Measurements from ENCODE around the gene LRRC75A. TPM values are rescaled to one million over a fixed set of nuclear protein-coding genes. Genes with fewer than 3 reads are reported as not detected.

The LRRC75A gene
- total RNA-seq, 2 experiments from 2014 or later: 1.1 to 1.2 TPM

GRCh38 chr17:16467886-16468285 lies 24.1 kb downstream of the LRRC75A start:
- H3K36me3 Mint-ChIP-seq (ENCODE audit: low read depth): peaks cover 7% of the 10 kb centered on the region
- ChIA-PET POLR2A (no interaction called here), CTCF (interaction anchor here (1.4 kb wide), 1 partner anchor 17 kb away, joined by 3 read pairs; no protein-coding TSS in a partner anchor)

DNA sequence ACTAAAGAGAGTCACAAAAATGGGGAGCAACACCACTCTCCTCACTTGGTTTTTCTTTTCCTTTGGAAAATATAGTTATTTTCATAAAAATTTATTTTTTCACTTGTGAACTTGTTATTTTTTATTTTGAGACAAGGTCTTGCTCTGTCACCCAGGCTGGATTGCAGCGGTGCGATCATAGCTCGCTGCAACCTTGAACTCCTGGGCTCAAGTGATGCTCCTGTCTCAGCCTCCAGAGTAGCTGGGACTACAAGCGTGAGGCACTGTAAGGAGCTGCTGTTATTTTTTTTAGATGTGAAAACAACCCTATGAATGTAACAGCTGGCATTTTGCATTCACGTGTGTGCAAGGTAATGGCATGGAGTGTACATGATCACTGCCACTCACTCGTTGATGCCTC lies 24.9 kb downstream of the LRRC75A start:
- no peaks in the 10 kb centered on the region for H3K9me3 Mint-ChIP-seq (ENCODE audit: low read depth)
- intact Hi-C loops (cut with DNase I, micrococcal nuclease): no loop called here
- DNase-seq (no peak), ATAC-seq (no peak)
- no peaks in the 10 kb centered on the region for H3K4me1 Mint-ChIP-seq
- no peak overlapping the region for H3K27ac Mint-ChIP-seq
- peaks cover 9% of the 10 kb centered on the region for H3K36me3 Mint-ChIP-seq (ENCODE audit: low read depth)
- POLR2A ChIA-PET: no interaction called here
- CTCF ChIA-PET: interaction anchor here (1.4 kb wide), 1 partner anchor 16 kb away, joined by 3 read pairs; no protein-coding TSS in a partner anchor
- H3K27me3 Mint-ChIP-seq: no peaks in the 10 kb centered on the region
- H3K4me3 Mint-ChIP-seq: no peak overlapping the region

More at GRCh38 chr17:16467886-16468285, 24.1 kb downstream of the LRRC75A start:
- intact Hi-C loops (cut with DNase I, micrococcal nuclease): no loop called here
- Mint-ChIP-seq H3K4me3 (no peak overlapping the region), H3K4me1 (no peaks in the 10 kb centered on the region), H3K27ac (no peak overlapping the region), H3K9me3 (ENCODE audit: low read depth) (no peaks in the 10 kb centered on the region), H3K27me3 (no peaks in the 10 kb centered on the region)
- DNase-seq (no peak), ATAC-seq (no peak)

GRCh38 chr17:16466407-16466806 lies 25.6 kb downstream of the LRRC75A start:
- ChIA-PET POLR2A (no interaction called here), CTCF (no interaction called here)
- H3K27me3 Mint-ChIP-seq: no peaks in the 10 kb centered on the region
- no peak overlapping the region for H3K4me3 Mint-ChIP-seq
- no peak overlapping the region for H3K27ac Mint-ChIP-seq
- peaks cover 8% of the 10 kb centered on the region for H3K36me3 Mint-ChIP-seq (ENCODE audit: low read depth)
- intact Hi-C loops (cut with DNase I, micrococcal nuclease): no loop called here
- H3K9me3 Mint-ChIP-seq (ENCODE audit: low read depth): no peaks in the 10 kb centered on the region
- ATAC-seq (no peak), DNase-seq (no peak)
- H3K4me1 Mint-ChIP-seq: no peaks in the 10 kb centered on the region

GRCh38 chr17:16465861-16466338 lies 26.1 kb downstream of the LRRC75A start:
- Mint-ChIP-seq H3K27ac (no peak overlapping the region), H3K27me3 (no peaks in the 10 kb centered on the region), H3K4me3 (no peak overlapping the region), H3K36me3 (ENCODE audit: low read depth) (peaks cover 10% of the 10 kb centered on the region), H3K4me1 (no peaks in the 10 kb centered on the region), H3K9me3 (ENCODE audit: low read depth) (no peaks in the 10 kb centered on the region)
- intact Hi-C loops (cut with DNase I, micrococcal nuclease): no loop called here
- POLR2A ChIA-PET: no interaction called here
- peak; percentile 33 for ATAC-seq
- CTCF ChIA-PET: no interaction called here
- no peak for DNase-seq

GRCh38 chr17:16465052-16465312 lies 27.0 kb downstream of the LRRC75A start:
- no peaks in the 10 kb centered on the region for H3K9me3 Mint-ChIP-seq (ENCODE audit: low read depth)
- ChIA-PET CTCF (no interaction called here), POLR2A (no interaction called here)
- no peak overlapping the region for H3K4me3 Mint-ChIP-seq
- peaks cover 11% of the 10 kb centered on the region for H3K36me3 Mint-ChIP-seq (ENCODE audit: low read depth)
- no peaks in the 10 kb centered on the region for H3K4me1 Mint-ChIP-seq
- H3K27me3 Mint-ChIP-seq: no peaks in the 10 kb centered on the region
- DNase-seq (no peak), ATAC-seq (no peak)
- H3K27ac Mint-ChIP-seq: no peak overlapping the region
- intact Hi-C loops (cut with DNase I, micrococcal nuclease): no loop called here

- Mint-ChIP-seq H3K4me3 (no peak overlapping the region), H3K27me3 (no peaks in the 10 kb centered on the region), H3K36me3 (ENCODE audit: low read depth) (peaks cover 13% of the 10 kb centered on the region), H3K27ac (no peak overlapping the region), H3K4me1 (no peaks in the 10 kb centered on the region), H3K9me3 (ENCODE audit: low read depth) (no peaks in the 10 kb centered on the region)
- POLR2A ChIA-PET: no interaction called here
- CTCF ChIA-PET: interaction anchor here (0.5 kb wide), 1 partner anchor 54 kb away, joined by 3 read pairs; no protein-coding TSS in a partner anchor
- DNase-seq: no peak
- no peak for ATAC-seq
- intact Hi-C loops (cut with DNase I, micrococcal nuclease): no loop called here
Measured at GRCh38 chr17:16464303-16465051, 27.5 kb downstream of the LRRC75A start.

DNA sequence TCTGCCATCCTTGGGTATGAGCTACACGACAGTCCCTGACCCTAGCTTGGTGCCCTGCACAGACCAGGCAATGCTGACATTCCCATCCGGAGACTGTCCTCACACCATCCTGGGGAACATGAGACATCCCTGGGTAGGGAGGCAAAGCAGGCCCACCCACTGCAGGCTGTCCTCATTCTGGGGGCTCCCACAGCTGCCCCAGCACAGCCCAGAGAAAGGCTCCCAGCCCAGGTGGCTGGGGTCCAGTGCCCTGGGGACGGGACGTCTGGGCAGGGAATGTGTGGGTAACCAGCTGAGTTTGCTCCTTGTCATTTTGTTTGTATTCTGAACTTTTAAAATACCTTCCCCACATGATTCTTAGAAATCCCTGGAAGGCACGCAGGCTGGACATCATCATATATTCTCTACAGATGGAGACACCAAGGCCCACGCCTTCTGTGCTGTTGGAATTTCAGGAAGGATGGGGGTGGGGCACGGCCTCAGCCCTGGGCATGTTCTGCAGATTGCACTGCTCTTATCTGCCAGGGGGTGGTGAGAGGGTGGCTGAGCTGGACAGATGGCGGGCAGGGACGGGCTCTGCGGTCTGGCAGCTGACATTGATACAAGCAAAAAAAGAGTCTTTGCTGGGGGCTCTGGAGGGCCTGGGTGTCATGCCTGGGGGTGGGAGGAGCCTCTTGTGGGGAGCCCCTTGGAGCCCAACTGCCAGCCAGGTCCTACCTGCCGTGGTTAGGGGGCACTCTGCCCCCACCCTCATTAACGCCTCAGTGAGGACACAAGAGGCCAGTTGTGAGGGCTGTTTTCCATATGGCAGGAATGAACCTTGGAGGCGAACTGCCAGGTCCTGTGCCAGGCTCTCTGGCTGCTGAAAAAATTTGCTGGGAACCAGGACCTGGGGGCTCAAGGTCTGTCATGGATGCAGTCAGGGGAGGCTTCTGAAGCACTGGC lies 28.4 kb downstream of the LRRC75A start:
- ChIA-PET POLR2A (no interaction called here), CTCF (interaction anchor here (0.5 to 1.2 kb wide), 2 partner anchors 8 to 55 kb away, joined by 3 to 5 read pairs; no protein-coding TSS in a partner anchor)
- Mint-ChIP-seq H3K4me3 (no peak overlapping the region), H3K4me1 (no peaks in the 10 kb centered on the region), H3K9me3 (ENCODE audit: low read depth) (no peaks in the 10 kb centered on the region), H3K27ac (no peak overlapping the region), H3K36me3 (ENCODE audit: low read depth) (peaks cover 17% of the 10 kb centered on the region), H3K27me3 (no peaks in the 10 kb centered on the region)
- intact Hi-C loops (cut with DNase I, micrococcal nuclease): no loop called here
- DNase-seq (no peak), ATAC-seq (no peak)

GRCh38 chr17:16462070-16462864 lies 29.7 kb downstream of the LRRC75A start:
- H3K36me3 Mint-ChIP-seq (ENCODE audit: low read depth): peaks cover 22% of the 10 kb centered on the region
- no peak for ATAC-seq
- H3K4me3 Mint-ChIP-seq: no peak overlapping the region
- ChIA-PET CTCF (interaction anchor here (1.2 kb wide), 1 partner anchor 10 kb away, joined by 5 read pairs; no protein-coding TSS in a partner anchor), POLR2A (no interaction called here)
- no peak for DNase-seq
- intact Hi-C loops (cut with DNase I, micrococcal nuclease): no loop called here
- no peak overlapping the region for H3K27ac Mint-ChIP-seq
- H3K27me3 Mint-ChIP-seq: no peaks in the 10 kb centered on the region
- no peaks in the 10 kb centered on the region for H3K9me3 Mint-ChIP-seq (ENCODE audit: low read depth)
- H3K4me1 Mint-ChIP-seq: no peaks in the 10 kb centered on the region

DNA sequence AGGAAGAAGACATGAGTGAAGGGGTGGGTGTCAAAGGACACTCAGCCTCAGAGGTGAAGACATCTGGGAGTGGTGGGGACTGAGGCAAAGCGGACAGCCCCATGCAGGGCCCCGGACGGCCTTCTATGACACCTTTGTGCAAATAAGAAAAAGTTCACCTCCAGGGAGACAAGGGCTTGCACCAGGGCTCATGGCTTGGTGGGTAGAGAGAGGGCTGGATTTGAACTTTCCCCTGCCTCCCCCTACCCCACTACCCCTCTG lies 30.5 kb downstream of the LRRC75A start:
- intact Hi-C loops (cut with DNase I, micrococcal nuclease): no loop called here
- CTCF ChIA-PET: interaction anchor here (1.2 kb wide), 1 partner anchor 98 kb away, joined by 3 read pairs; no protein-coding TSS in a partner anchor
- Mint-ChIP-seq H3K27ac (no peak overlapping the region), H3K27me3 (no peaks in the 10 kb centered on the region), H3K36me3 (ENCODE audit: low read depth) (peaks cover 29% of the 10 kb centered on the region), H3K4me1 (no peaks in the 10 kb centered on the region), H3K9me3 (ENCODE audit: low read depth) (no peaks in the 10 kb centered on the region), H3K4me3 (no peak overlapping the region)
- DNase-seq (no peak), ATAC-seq (no peak)
- POLR2A ChIA-PET: no interaction called here

- H3K27me3 Mint-ChIP-seq: no peaks in the 10 kb centered on the region
- CTCF ChIA-PET: interaction anchor here (0.8 to 1.2 kb wide), 2 partner anchors 30 to 98 kb away, joined by 3 read pairs; no protein-coding TSS in a partner anchor
- POLR2A ChIA-PET: no interaction called here
- intact Hi-C loops (cut with DNase I, micrococcal nuclease): no loop called here
- H3K27ac Mint-ChIP-seq: no peak overlapping the region
- no peak overlapping the region for H3K4me3 Mint-ChIP-seq
- no peaks in the 10 kb centered on the region for H3K4me1 Mint-ChIP-seq
- H3K9me3 Mint-ChIP-seq (ENCODE audit: low read depth): no peaks in the 10 kb centered on the region
- H3K36me3 Mint-ChIP-seq (ENCODE audit: low read depth): peaks cover 29% of the 10 kb centered on the region
- DNase-seq (no peak), ATAC-seq (no peak)
Measured at GRCh38 chr17:16460796-16461605, 31.0 kb downstream of the LRRC75A start.
